ENCODE results near the gene ZBTB48. TPM values are rescaled to one million over a fixed set of nuclear protein-coding genes. Genes with fewer than 3 reads are reported as not detected.

ZBTB48 gene
- total RNA-seq, 1 donor from 2014 or later = 44.2 TPM

GRCh38 chr1:6590046-6590445, 10.3 kb downstream of the ZBTB48 start:
- DNase-seq (ENCODE audit: extremely low spot score, unreplicated experiment) = no peak
- Mint-ChIP-seq H3K4me3 (no peak overlapping the region), H3K36me3 (no peaks in the 10 kb centered on the region), H3K27ac (no peak overlapping the region), H3K27me3 (no peaks in the 10 kb centered on the region), H3K9me3 (no peaks in the 10 kb centered on the region), H3K4me1 (ENCODE audit: unreplicated experiment) (no peaks in the 10 kb centered on the region)
- no peak for TF ChIP-seq CTCF (conservative IDR thresholded peaks at IDR 0.05)

GRCh38 chr1:6591222-6591621, 11.4 kb downstream of the ZBTB48 start:
- Mint-ChIP-seq H3K27me3 (no peaks in the 10 kb centered on the region), H3K27ac (no peak overlapping the region), H3K9me3 (no peaks in the 10 kb centered on the region), H3K36me3 (no peaks in the 10 kb centered on the region), H3K4me1 (ENCODE audit: unreplicated experiment) (peaks cover 2% of the 10 kb centered on the region), H3K4me3 (no peak overlapping the region)
- no peak for TF ChIP-seq CTCF (conservative IDR thresholded peaks at IDR 0.05)
- no peak for DNase-seq (ENCODE audit: extremely low spot score, unreplicated experiment)

GRCh38 chr1:6591644-6592043, 11.8 kb downstream of the ZBTB48 start:
- Mint-ChIP-seq H3K4me1 (ENCODE audit: unreplicated experiment) (peaks cover 5% of the 10 kb centered on the region), H3K4me3 (no peak overlapping the region), H3K27ac (no peak overlapping the region), H3K36me3 (no peaks in the 10 kb centered on the region), H3K9me3 (no peaks in the 10 kb centered on the region), H3K27me3 (no peaks in the 10 kb centered on the region)
- DNase-seq (ENCODE audit: extremely low spot score, unreplicated experiment) = no peak
- TF ChIP-seq CTCF (conservative IDR thresholded peaks at IDR 0.05) = no peak

- Mint-ChIP-seq H3K36me3 (no peaks in the 10 kb centered on the region), H3K9me3 (no peaks in the 10 kb centered on the region), H3K4me3 (no peak overlapping the region), H3K27ac (no peak overlapping the region), H3K27me3 (no peaks in the 10 kb centered on the region), H3K4me1 (ENCODE audit: unreplicated experiment) (peaks cover 5% of the 10 kb centered on the region)
- DNase-seq (ENCODE audit: extremely low spot score, unreplicated experiment) = no peak
- TF ChIP-seq CTCF (conservative IDR thresholded peaks at IDR 0.05) = no peak
These were observed 12.6 kb downstream of the ZBTB48 start for GRCh38 chr1:6592441-6592840.

GRCh38 chr1:6592865-6593593, 13.2 kb downstream of the ZBTB48 start:
- Mint-ChIP-seq H3K36me3 (no peaks in the 10 kb centered on the region), H3K27me3 (no peaks in the 10 kb centered on the region), H3K4me1 (ENCODE audit: unreplicated experiment) (peaks cover 5% of the 10 kb centered on the region), H3K4me3 (no peak overlapping the region), H3K9me3 (no peaks in the 10 kb centered on the region), H3K27ac (no peak overlapping the region)
- DNase-seq (ENCODE audit: extremely low spot score, unreplicated experiment) = no peak
- TF ChIP-seq CTCF (conservative IDR thresholded peaks at IDR 0.05) = no peak
